Hematopoietic multipotent progenitor cell treated with erythropoietin and hydrocortisone succinate and interleukin-3 and kit ligand, for 4 days (in vitro differentiated cells): ENCODE data around the gene TAAR1.
"Not testable (repeated sequence)": the region's sequence is repeated elsewhere in the genome, so short reads cannot be mapped to it uniquely, and the experiment has no call there.

ENCODE experiments used
- DNase-seq: peaks from one replicate; pipeline ENCODE4 v3.0.0-alpha.2; 2015

The TAAR1 gene

DNA sequence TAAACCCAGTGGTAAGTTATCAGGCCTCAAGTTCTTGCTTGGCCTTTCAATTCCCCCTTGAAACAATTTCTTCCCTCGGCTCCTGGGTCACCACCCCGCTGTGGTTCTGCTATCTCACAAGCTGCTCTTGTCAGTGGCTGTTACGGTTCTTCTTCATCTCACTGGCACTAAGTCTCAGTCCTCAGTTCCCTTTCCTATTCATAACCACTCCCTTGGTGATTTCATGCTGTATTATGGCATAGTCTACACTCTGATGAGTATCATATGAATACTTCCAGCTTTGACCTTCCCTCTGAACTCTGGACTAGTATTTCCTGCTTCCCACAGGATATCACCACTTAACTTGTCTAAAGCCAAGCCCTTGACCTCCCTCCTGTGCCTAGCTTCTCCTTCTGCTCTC, 7.9 kb downstream of the TAAR1 start:
- DNase-seq: no peak

DNA sequence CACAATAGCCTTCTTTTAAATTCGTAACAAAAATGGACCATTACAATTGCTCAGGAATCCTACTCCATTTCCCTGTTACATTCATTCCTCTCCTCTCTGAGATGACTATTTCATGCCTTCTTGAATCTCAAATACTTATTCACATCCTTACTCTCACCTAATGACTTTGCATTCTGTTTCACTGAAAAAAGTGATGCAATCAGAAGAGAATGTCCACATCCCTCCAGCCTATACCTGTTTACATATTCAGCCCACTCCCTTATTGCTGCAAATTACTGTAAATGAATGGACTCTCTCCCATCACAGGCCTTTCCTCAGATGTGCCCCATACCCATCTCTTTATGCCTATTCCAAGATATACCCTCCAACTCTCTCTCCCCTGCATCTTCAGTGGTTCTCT, 8.6 kb downstream of the TAAR1 start:
- DNase-seq: no peak

GRCh38 chr6:132648828-132649227, 10.2 kb downstream of the TAAR1 start:
- DNase-seq: no peak

- peak; percentile 28 for DNase-seq
These were observed 10.6 kb downstream of the TAAR1 start for GRCh38 chr6:132648356-132648755.

DNA sequence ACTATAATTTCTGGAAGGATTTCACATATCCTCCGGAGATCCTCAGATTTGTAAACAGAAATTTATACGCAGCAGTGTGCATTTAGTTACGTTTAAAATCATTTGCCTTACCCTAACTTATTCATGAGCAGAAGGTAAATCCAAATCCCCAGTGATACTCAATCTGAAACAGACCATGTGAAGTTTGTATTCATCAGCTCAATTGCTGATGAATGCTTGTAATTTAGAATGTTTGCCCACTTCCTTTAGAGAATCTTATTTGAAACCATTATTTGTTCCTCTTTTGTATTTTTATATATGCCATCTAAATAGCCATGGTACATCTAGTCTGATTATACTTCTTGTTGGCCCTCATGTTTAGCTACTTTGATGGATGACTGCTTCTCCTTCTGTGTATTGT, 15.4 kb downstream of the TAAR1 start:
- no peak for DNase-seq

- DNase-seq: not testable (repeated sequence)
These were observed 21.8 kb downstream of the TAAR1 start for GRCh38 chr6:132637135-132637534.

DNA sequence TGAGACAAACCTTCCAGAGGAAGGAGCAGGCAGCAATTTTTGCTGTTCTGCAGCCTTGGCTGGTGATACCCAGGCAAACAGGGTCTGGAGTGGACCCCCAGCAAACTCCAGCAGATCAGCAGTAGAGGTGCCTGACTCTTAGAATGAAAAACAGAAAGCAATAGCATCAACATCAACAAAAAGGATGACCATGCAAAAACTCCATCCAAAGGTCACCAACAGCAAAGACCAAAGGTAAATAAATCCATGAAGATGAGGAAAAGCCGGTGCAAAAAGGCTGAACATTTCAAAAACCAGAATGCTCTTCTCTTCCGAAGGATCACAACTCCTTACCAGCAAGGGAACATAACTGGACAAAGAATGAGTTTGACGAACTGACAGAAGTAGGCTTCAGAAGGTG, 23.1 kb downstream of the TAAR1 start:
- DNase-seq: not testable (repeated sequence)

DNA sequence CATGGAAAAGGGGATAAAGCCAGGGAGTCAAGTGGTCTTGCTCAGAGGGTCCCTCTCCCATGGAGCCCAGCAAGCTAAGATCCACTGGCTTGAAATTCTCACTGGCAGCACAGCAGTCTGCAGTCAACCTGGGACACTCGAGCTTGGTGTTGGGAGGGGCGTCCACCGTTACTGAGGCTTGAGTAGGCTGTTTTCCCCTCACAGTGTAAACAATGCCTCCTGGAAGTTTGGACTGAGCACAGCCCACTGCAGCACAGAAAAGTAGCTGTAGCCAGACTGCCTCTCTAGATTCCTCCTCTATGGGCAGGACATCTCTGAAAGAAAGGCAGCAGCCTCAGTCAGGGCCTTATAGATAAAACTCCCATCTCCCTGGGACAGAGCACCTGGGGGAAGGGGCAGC, 23.7 kb downstream of the TAAR1 start:
- not testable (repeated sequence) for DNase-seq

DNA sequence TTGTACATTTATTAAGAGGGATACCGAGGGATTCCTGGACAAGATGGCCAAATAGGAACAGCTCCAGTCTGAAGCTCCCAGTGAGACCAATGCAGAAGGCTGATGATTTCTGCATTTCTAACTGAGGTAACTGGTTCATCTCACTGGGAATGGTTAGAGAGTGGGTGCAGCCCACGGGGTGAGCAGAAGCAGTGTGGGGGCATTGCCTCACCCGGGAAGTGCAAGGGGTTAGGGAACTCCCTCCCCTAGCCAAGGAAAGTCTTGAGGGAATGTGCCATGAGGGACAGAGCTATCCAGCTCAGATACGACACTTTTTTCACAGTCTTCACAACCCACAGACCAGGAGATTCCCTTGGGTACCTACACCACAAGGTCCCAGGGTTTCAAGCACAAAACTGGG, 24.2 kb downstream of the TAAR1 start:
- no peak for DNase-seq

GRCh38 chr6:132633362-132633761, 25.6 kb downstream of the TAAR1 start:
- no peak for DNase-seq

DNA sequence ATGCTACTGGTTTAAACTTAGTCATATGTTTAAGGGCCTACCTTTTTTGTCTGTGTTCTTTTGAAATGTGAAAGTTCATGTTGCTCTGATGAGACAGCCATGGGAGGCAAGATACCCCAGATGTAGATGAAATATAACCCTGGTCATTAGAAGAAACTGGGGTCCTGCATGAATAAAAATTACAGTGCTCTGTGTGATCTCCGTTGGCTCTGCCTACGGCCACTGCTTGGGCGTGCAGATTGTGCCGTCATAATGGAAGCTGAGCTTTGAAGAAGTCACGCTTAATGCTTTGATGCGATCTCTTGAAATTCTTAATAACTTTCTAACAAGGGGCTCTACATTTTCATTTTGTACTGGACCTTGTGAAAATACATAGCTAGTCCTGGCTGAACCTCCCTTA, 34.8 kb downstream of the TAAR1 start, which contains the start of gene TAAR2:
Gene TAAR2, minus strand, starts transcription at position 101 of the 400 bp plus-strand sequence. Its CDS starts 0 bp downstream, at position 101.
- no peak for DNase-seq

DNA sequence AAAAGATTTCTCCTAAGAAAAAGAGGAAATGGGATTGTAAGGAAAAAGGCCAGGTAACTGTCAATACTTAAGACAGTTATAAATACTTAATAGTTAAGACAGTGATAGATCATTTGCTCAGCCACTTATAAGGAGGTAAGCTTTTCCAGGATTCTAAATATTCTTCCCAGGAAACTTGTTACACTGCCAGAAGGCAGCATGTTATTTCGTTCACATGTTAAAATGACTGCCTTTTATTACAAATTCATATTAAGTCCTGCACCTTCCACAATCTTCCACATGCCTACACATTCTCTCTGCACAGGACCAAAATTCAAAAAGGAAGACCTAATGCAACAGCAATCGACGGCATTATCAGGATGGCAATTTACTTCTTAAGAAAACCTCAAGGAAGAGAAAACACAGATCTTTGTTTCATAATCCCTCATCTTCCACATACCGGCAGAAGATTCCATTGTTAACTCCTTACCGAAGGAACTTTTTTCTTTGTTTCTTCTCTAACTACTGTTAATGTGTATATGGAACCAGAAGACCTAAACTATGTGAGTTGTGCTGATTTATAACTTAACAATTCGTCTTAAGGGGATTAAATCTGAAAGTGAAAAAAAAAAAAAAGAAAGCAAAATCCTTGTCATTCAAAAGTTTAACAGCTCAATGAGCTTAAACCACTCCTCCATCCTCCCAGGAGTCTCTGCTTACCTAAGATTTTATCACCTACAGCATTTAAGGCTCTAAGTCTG, 35.7 kb downstream of the TAAR1 start:
- DNase-seq: no peak

- no peak for DNase-seq
These were observed 42.3 kb downstream of the TAAR1 start for GRCh38 chr6:132616677-132617076.

- DNase-seq: no peak
These were observed 44.4 kb downstream of the TAAR1 start for GRCh38 chr6:132614554-132614953.

DNA sequence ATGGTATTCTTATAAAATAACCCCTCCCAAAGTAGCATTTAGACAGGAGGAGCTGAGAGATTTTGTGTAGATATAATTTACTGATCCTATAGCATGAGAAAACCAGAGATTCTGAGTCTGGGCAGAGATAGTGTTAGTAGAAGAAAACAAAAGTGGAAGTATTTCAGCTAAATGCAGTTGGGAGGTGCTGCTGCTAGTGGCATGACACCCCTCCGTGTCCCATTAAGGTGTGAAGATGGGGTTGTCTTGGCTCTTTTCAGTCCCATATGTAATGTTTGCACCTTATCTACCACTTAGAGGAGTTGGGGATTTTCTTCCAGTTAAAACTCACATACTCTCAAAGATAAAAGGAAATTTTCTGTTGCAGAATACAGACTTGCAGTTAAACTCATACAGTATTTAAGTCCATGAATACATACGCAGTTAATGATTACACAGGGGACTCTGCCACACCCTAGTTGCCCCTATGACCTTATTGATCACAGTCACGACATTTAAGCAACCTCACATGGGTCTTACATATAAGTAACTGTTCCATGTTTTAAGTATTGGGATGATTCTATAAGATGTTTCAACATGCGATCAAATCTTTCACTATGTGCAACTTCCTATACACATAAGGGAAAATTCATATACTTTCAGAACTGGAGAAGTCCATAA, 46.4 kb downstream of the TAAR1 start:
- DNase-seq: no peak

DNA sequence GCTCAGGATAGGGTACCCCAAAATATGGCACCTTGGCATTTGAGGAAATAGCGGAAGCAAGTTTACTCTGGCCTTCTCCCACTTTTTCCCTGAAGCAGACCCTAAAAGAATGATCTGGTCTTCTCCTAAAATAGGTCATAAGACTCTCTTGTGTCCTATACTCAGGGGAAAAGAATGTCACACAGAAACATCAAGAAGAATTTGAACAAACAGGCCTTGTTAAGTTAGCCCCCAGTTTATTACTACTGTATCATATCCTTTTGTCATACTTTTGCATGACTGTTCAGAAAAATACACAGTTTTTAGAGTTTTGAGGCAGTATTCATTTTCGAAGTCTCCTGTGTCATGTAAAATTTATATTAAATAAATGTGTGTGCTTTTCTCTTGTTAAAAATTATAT, 47.4 kb downstream of the TAAR1 start:
- DNase-seq: no peak

GRCh38 chr6:132607544-132608233, 51.3 kb downstream of the TAAR1 start:
- no peak for DNase-seq

GRCh38 chr6:132604635-132605152, 54.3 kb downstream of the TAAR1 start:
- peak; percentile 13 for DNase-seq

DNA sequence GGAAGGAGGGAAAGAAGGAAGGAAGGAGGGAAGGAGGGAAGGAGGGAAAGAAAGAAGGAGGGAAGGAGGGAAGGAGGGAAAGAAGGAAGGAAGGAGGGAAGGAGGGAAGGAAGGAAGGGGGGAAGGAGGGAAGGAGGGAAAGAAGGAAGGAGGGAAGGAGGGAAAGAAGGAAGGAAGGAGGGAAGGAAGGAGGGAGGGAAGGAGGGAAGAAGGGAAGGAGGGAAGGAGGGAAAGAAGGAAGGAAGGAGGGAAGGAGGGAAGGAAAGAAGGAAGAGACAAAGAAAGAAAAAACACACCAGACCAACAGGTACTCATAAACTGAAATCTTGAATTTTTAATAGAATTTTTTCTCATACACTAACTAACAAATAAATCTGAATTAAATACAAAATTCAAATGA, 58.1 kb downstream of the TAAR1 start:
- not testable (repeated sequence) for DNase-seq

- DNase-seq: peak; percentile 50
These were observed 60.5 kb downstream of the TAAR1 start for GRCh38 chr6:132598473-132598872.

DNA sequence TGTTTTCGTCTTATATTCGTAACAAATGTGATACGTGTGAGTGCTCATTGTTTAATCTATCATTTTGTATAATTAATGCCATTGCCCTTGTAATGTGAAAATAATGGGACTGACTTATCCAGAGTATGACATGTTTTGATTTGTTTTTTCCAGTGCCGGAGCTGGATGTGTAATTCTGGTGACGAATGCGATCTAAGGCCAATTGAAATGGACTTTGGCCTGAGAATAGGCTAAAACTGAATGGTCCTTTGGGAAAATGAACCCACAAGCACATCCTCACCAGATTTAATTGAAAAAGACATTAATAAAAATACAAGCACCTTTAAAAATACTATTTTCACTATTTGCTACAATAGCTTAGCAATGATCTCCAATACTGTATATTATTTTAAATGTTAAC, 62.8 kb downstream of the TAAR1 start:
- DNase-seq: no peak
